GM23338 (cell line): ENCODE measurements around the gene TBATA. TPM values are rescaled to one million over a fixed set of nuclear protein-coding genes. Genes with fewer than 3 reads are reported as not detected.

Source experiments
- CREB1 ChIP-seq: fragments of 250-450 bp; sonication (Bioruptor Pico); IDR thresholded peaks from 2 replicates; pipeline ENCODE4 v1.5.0; 2020; ENCODE audit warnings: low read depth, mild to moderate bottlenecking, moderate library complexity
- EZH2phosphoT487 ChIP-seq: fragments of 200-600 bp; sonication (generic); IDR thresholded peaks from one replicate; pipeline ENCODE4 v1.8.1; 2018; ENCODE audit warnings: antibody characterized with exemption; ENCODE audit not compliant: unreplicated experiment
- NANOG ChIP-seq: IDR thresholded peaks from 2 replicates; pipeline ENCODE4 v1.6.1; 2016; ENCODE audit warnings: antibody characterized with exemption, borderline replicate concordance
- POLR2AphosphoS5 ChIP-seq: IDR thresholded peaks from 2 replicates; pipeline ENCODE4 v1.6.1; 2016; ENCODE audit warnings: antibody characterized with exemption, low read depth
- REST ChIP-seq: IDR thresholded peaks from one replicate; pipeline ENCODE4 v1.6.1; 2018; ENCODE audit warnings: antibody characterized with exemption; ENCODE audit not compliant: unreplicated experiment
- ZNF331 ChIP-seq: fragments of 250-450 bp; sonication (Bioruptor Pico); IDR thresholded peaks from 2 replicates; pipeline ENCODE4 v1.5.0; 2020; ENCODE audit warnings: low read depth, mild to moderate bottlenecking, moderate library complexity
- ZNF462 ChIP-seq: fragments of 250-450 bp; sonication (Bioruptor Pico); IDR thresholded peaks from 2 replicates; pipeline ENCODE4 v1.5.0; 2020; ENCODE audit warnings: mild to moderate bottlenecking, moderate library complexity
- polyA plus RNA-seq: library from polyadenylated mRNA; unstranded; fragments of >200 nt; fragmentation: Nextera tagmentation; extraction: Ambion mirVana; gene quantifications from 2 replicates; pipeline ENCODE4 v1.2.1, GENCODE V29; 2016
- total RNA-seq: library from RNA; depleted of rRNA; stranded (reverse); fragments of >200 nt; shearing (Covaris generic); gene quantifications from 2 replicates; pipeline ENCODE4 v1.2.3, GENCODE V29; 2014

Gene TBATA
- total and polyA plus RNA-seq, 2 experiments from 2014 or later, result not detected

DNA sequence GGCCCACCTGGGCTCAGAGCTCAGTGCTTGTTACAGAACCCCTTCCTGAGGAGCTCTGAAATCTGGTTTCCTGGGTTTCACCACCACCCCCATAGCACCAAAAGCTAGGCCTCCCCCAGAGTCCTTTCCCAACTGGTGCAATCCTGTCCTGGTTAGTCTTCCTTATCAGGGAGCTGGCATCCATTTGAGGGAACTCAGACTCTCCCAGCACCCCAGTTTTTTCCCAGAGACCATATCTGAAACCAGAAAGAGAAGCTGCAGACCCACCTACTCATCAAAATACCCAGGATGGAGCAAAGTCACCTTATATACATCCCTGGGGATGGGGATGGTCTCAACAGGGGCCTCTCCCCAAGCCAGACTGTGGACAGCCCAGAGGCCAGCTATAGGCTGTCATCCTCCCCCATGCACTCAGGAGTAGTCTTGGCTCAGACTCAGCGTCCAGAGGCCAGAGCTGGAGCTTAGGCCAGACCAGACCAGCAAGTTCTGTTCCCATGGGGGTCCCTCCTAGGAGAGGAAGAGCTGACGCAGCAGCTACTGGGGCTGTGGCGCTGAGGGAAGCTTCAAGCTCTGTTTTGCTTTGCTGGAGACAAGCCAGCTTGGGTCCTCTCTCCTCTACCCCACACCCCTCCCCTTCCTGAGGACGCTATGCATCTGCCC lies 3.0 kb downstream of the TBATA start (continued):
- no peak for TF ChIP-seq ZNF462 (CRISPR knock-in tag)
- no peak for TF ChIP-seq ZNF331 (CRISPR knock-in tag)
- no peak for TF ChIP-seq NANOG
- no peak for TF ChIP-seq REST
- TF ChIP-seq CREB1 (CRISPR knock-in tag), result no peak
- TF ChIP-seq EZH2phosphoT487, result no peak
- TF ChIP-seq POLR2AphosphoS5, result no peak
